Activated CD4-positive, alpha-beta T cell treated with anti-CD3 and anti-CD28 coated beads, Interleukin-2, amount 10 ng/mL, durations not matched to agents 7 days and 5 days (primary cell): Measurements from ENCODE around the gene AGAP3. TPM values are rescaled to one million over a fixed set of nuclear protein-coding genes. Genes with fewer than 3 reads are reported as not detected.
A peak's percentile ranks its signal among the peaks of the same experiment; 100 is the strongest.

Source experiments
- CTCF ChIA-PET: fragments of 350-600 bp; sonication (Branson Sonifier 250); formaldehyde crosslinking; loops from one replicate; lab custom pipeline; 2021; ENCODE audit warnings: antibody characterized with exemption; lab: Charles Lee
- POLR2A ChIA-PET: fragments of 350-600 bp; sonication (Branson Sonifier 250); formaldehyde crosslinking; loops from one replicate; lab custom pipeline; 2021; ENCODE audit warnings: antibody characterized with exemption; lab: Charles Lee
- DNase-seq: peaks from one replicate; pipeline ENCODE4 v3.0.0-alpha.2; 2020
- H3K27ac Mint-ChIP-seq: one replicate; pipeline ENCODE4 v1.8.0; 2021; ENCODE audit warnings: mild to moderate bottlenecking, moderate library complexity, mixed read lengths
- H3K27me3 Mint-ChIP-seq: one replicate; pipeline ENCODE4 v1.8.0; 2021; ENCODE audit warnings: mixed read lengths
- H3K36me3 Mint-ChIP-seq: one replicate; pipeline ENCODE4 v1.8.0; 2021; ENCODE audit warnings: low read depth, mixed read lengths
- H3K4me1 Mint-ChIP-seq: one replicate; pipeline ENCODE4 v1.8.0; 2021; ENCODE audit warnings: mixed read lengths
- H3K4me3 Mint-ChIP-seq: one replicate; pipeline ENCODE4 v1.8.0; 2021; ENCODE audit warnings: mild to moderate bottlenecking, moderate library complexity, mixed read lengths
- H3K9me3 Mint-ChIP-seq: one replicate; pipeline ENCODE4 v1.8.0; 2021; ENCODE audit warnings: mixed read lengths
- total RNA-seq, 2 experiments: library from RNA; stranded (reverse); gene quantifications; one replicate each; pipeline ENCODE4 v1.2.3, GENCODE V29; 2021

The AGAP3 gene
- total RNA-seq, 2 experiments from 2014 or later = 18.1 to 19.7 TPM

DNA sequence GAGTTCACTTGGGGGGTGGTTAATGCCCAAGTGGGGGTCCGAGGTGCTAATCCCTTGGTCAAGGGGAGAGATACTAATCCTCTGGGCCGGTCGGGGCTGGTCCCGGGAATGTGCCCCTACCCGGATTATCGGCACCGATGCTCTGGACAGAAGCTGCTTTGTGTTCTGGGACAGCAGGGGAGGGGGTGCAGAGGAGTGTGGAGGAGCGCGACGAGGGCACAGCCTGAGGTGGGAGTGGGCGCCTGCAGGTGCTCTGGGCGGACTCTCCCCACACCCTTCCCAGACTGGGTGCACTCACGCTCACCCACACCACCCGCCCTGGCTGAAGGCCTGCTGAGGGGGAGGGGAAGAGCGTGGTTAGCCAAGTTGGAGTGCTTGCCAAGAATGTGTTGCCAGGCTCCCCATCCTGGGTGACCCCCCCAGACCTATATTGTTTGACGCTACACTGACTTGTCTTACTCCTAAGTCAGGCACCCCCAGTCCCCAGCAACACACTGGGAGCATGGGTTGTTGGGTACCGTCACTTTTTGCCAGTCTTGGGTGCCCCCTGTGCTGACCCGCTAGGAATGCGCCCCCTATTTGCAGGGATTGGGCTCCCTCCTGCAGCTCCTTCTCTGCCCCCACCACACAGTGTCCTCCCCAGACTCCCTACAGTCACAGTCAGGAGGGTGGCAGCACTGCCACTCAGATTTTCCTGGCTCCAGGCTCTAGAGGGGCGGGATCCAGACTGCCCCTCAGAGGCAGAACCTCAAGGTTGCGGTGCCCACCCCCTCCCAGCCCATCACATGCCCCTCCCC lies 25.7 kb upstream of the AGAP3 start:
- CTCF ChIA-PET = interaction anchor here (0.7 to 2.0 kb wide), 6 partner anchors 13 to 42 kb away, joined by 3 to 9 read pairs (median 4); partner anchors contain the start of gene FASTK
- H3K9me3 Mint-ChIP-seq = no peaks in the 10 kb centered on the region
- peaks cover 11% of the 10 kb centered on the region for H3K36me3 Mint-ChIP-seq
- H3K27me3 Mint-ChIP-seq = no peaks in the 10 kb centered on the region
- H3K4me3 Mint-ChIP-seq = peak overlapping the region; percentile 91
- peaks cover 37% of the 10 kb centered on the region for H3K4me1 Mint-ChIP-seq
- peak overlapping the region; percentile 74 for H3K27ac Mint-ChIP-seq
- DNase-seq = no peak
- POLR2A ChIA-PET = no interaction called here

DNA sequence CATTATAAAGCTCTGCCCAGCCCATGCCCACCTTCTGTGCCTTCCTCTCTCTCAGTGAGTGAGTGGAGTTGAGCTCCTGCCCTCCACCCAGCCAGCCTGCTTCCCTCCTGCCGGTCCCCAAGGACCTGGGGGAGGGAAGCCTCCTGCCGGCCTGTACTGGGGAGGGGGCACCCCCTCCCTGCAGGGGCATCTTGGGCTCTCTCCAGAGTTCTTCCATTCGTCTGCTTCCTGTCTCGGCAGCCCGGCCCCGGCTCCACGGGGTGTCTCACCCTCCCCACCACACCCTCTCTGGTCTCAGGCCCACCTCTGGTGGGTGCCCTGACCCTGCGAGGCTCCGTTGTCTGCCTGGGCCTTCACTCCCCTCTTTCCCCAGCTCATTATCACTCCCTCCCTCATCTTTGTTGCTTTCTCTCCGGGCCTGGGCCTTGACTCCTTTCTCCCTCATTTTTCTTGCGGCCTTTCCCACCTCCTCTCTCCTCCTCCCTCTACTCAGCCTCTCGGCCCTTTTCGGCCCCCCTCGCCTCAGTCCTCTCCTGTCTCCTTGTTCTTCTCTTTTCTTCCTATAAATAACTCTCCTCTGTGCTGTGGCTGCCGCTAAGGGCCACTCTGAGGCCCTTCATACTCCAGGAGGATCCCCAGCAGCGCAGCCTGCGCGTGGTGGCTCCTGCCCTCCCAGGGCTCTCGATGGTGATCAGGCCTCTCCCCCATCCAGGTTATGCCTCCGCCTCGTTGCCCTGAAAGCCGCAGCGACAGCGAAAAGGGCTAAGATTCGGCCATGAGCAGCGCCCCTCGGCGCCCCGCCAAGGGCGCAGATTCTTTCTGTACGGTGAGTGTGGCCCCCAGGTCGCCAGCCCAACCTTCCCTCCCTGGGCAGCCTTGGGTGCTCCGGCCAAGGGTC lies 24.8 kb upstream of the AGAP3 start:
- peaks cover 11% of the 10 kb centered on the region for H3K36me3 Mint-ChIP-seq
- peak overlapping the region; percentile 91 for H3K4me3 Mint-ChIP-seq
- H3K27ac Mint-ChIP-seq = peak overlapping the region; percentile 55
- CTCF ChIA-PET = interaction anchor here (0.9 to 2.0 kb wide), 4 partner anchors 16 to 43 kb away, joined by 4 to 9 read pairs (median 5); partner anchors contain the start of gene FASTK
- peaks cover 37% of the 10 kb centered on the region for H3K4me1 Mint-ChIP-seq
- H3K27me3 Mint-ChIP-seq = no peaks in the 10 kb centered on the region
- POLR2A ChIA-PET = no interaction called here
- DNase-seq = no peak
- no peaks in the 10 kb centered on the region for H3K9me3 Mint-ChIP-seq

DNA sequence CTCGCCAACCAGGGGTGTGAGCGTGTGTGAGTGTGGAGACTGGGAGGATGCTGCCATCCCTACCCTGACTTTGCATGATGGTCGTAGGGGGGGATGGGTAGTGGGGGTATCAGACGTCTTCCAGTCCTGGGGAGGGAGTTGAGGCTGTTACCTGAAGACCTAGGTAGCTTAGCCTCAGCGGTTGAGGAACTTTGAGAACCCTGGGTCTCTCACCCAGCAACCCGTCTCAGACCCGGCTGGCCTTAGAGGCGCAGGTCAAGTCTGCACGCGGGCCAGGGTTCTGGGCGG lies 24.2 kb upstream of the AGAP3 start:
- Mint-ChIP-seq H3K4me1 (peaks cover 31% of the 10 kb centered on the region), H3K9me3 (no peaks in the 10 kb centered on the region), H3K4me3 (peak overlapping the region; percentile 91), H3K27me3 (no peaks in the 10 kb centered on the region), H3K27ac (no peak overlapping the region), H3K36me3 (peaks cover 11% of the 10 kb centered on the region)
- CTCF ChIA-PET = no interaction called here
- POLR2A ChIA-PET = no interaction called here
- no peak for DNase-seq

DNA sequence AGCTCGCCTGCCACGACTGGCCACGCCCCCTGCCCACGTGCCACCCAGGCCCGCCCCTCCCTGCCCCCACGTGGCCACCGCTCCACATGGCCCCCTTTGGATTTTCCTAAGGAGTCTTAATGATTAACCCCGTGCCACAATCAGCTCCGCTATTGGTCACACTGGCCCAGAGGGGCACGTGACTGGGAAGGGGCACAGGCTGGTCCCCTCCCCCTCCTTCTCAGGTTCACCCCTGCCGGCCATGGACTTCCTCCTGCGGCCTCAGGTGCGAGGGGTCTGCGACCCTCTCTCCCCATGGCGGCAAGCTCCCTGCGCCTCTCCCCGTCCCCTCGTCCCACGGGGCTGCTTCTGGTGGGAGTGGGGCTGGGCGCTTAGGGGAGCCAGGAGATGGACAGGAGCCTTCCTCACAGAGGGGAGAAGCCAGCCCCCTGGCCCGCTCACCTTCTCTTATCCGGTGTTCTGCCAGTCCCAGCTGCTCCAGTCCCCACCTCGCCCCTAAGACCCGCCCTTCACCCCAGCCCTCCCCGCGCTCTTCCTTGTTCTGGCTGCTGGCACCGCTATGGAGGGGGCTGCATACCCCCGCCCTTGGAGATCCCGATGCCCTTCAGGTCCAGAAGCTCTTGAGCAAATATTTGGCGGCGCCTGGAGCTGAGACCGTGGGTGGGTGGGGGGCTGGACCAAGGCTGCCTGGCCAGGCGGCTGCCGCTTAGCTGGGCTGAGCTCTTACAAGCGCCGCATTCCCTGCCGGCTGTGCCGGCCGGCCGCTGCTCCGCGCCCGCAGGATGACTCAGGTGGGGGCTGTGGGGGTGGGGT lies 23.7 kb upstream of the AGAP3 start:
- H3K27me3 Mint-ChIP-seq = no peaks in the 10 kb centered on the region
- no peak overlapping the region for H3K4me3 Mint-ChIP-seq
- ChIA-PET POLR2A (no interaction called here), CTCF (interaction anchor here (0.6 kb wide), 1 partner anchor 9 kb away, joined by 3 read pairs; no protein-coding TSS in a partner anchor)
- peaks cover 13% of the 10 kb centered on the region for H3K36me3 Mint-ChIP-seq
- peaks cover 26% of the 10 kb centered on the region for H3K4me1 Mint-ChIP-seq
- no peak overlapping the region for H3K27ac Mint-ChIP-seq
- no peak for DNase-seq
- no peaks in the 10 kb centered on the region for H3K9me3 Mint-ChIP-seq

DNA sequence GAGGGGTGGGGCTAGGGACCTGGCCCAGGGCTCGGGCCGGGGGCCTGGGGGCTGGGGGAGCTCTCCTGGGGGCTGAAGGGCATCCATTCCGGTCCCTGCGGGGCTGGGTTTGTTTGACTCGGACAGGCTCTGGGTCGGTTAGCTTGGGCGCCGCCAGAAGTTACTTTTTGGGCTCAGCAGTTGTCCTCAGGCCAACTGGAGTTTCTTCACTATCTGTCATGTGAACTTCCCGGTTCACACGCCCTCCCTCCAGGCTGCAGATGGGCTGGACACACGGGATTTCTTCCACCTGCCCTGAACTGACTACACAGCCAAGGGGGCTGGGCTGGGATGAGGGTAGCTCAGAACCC lies 23.1 kb upstream of the AGAP3 start:
- H3K27ac Mint-ChIP-seq = no peak overlapping the region
- DNase-seq = no peak
- no peaks in the 10 kb centered on the region for H3K27me3 Mint-ChIP-seq
- CTCF ChIA-PET = interaction anchor here (0.6 kb wide), 1 partner anchor 8 kb away, joined by 3 read pairs; no protein-coding TSS in a partner anchor
- peaks cover 15% of the 10 kb centered on the region for H3K36me3 Mint-ChIP-seq
- POLR2A ChIA-PET = no interaction called here
- no peaks in the 10 kb centered on the region for H3K9me3 Mint-ChIP-seq
- H3K4me3 Mint-ChIP-seq = no peak overlapping the region
- H3K4me1 Mint-ChIP-seq = peaks cover 26% of the 10 kb centered on the region

DNA sequence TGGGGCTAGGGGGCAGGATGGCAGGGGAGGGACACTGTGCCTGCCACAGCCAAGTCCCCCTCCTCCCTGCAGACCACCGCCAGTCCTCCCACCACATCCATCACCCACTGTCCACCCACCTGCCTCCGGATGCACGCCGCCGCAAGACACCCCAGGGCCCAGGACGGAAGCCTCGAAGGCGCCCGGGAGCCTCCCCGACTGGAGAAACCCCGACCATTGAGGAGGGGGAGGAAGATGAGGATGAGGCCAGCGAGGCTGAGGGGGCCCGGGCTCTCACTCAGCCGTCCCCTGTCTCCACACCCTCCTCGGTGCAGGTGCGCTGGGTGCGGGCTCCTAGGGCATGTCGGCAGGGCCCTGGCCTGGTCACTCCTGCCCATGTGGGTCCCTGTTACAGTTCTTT lies 21.8 kb upstream of the AGAP3 start:
- Mint-ChIP-seq H3K4me3 (no peak overlapping the region), H3K27ac (no peak overlapping the region), H3K27me3 (no peaks in the 10 kb centered on the region), H3K4me1 (peaks cover 16% of the 10 kb centered on the region), H3K9me3 (no peaks in the 10 kb centered on the region), H3K36me3 (peaks cover 18% of the 10 kb centered on the region)
- ChIA-PET CTCF (no interaction called here), POLR2A (no interaction called here)
- no peak for DNase-seq

DNA sequence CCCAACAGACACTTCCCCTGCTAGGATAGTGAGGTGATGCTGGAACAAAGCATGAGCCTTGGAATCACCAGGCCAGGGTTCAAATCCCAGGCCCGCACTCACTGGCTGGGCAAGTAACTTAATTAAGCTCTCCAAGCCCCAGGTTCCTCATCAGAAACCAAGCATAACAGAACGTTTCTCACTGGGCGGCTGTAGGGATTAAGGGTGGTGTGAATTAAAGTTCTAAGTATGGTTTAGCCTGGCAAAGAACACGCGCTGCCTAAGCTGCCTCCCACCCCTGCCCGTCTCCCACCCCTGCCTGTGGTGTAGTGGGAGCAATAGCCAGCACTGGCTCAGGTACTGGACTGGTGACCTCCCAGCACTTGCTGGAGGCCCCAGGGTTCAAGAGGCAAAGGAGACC lies 21.3 kb upstream of the AGAP3 start:
- no peak overlapping the region for H3K27ac Mint-ChIP-seq
- H3K4me3 Mint-ChIP-seq = no peak overlapping the region
- no peaks in the 10 kb centered on the region for H3K9me3 Mint-ChIP-seq
- ChIA-PET POLR2A (no interaction called here), CTCF (no interaction called here)
- peaks cover 22% of the 10 kb centered on the region for H3K36me3 Mint-ChIP-seq
- no peak for DNase-seq
- H3K4me1 Mint-ChIP-seq = peaks cover 16% of the 10 kb centered on the region
- no peaks in the 10 kb centered on the region for H3K27me3 Mint-ChIP-seq

DNA sequence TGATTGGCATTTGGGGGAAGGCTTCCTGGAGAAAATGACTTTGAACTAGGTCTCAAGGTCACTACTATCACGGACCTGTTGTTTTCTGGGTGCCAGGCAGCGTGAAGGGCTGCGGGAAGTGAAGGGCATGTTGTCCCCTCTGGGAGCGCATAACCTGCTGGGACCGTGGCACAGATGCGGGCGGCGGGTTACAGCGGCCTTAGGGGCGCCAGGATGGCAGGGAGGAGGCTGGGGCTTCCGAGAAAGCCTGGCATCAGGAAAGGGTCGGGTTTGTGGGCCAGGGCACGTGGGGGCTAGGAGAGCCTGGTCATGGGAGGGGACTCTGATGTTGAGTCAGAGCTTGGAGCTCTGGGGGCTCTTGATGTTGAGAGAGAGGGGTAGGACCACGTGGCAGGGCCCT lies 20.8 kb upstream of the AGAP3 start:
- Mint-ChIP-seq H3K27me3 (no peaks in the 10 kb centered on the region), H3K4me3 (no peak overlapping the region), H3K4me1 (peaks cover 14% of the 10 kb centered on the region), H3K27ac (no peak overlapping the region), H3K9me3 (no peaks in the 10 kb centered on the region), H3K36me3 (peaks cover 24% of the 10 kb centered on the region)
- no peak for DNase-seq
- ChIA-PET CTCF (interaction anchor here (1.0 kb wide), 1 partner anchor 9 kb away, joined by 3 read pairs; no protein-coding TSS in a partner anchor), POLR2A (no interaction called here)

DNA sequence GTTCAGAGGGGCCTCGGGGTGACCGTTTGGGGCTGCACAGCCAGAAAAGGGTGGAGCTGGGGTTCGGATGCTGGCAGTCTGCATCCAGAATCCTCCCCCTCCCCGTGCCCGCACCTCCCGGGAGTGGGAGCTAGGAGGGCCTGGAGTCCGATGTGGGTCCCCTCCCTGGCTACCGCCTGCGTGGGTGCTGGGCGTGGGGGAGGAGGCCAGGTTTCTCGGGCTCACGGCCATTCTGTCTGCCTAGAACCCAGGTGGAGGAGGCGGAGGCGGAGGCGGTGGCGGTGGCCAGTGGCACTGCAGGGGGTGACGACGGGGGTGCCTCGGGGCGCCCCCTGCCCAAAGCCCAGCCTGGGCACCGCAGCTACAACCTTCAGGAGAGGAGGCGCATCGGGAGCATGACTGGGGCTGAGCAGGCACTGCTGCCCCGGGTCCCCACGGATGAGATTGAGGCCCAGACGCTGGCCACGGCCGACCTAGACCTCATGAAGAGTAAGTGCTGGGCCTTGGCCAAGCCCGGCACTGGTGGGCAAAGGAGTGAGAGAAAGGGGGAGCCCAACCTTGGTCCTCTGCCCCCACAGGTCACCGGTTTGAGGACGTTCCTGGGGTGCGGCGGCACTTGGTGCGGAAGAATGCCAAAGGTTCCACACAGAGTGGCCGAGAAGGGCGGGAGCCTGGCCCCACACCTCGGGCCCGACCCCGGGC lies 19.9 kb upstream of the AGAP3 start:
- no peak overlapping the region for H3K27ac Mint-ChIP-seq
- H3K27me3 Mint-ChIP-seq = no peaks in the 10 kb centered on the region
- H3K4me3 Mint-ChIP-seq = no peak overlapping the region
- no peaks in the 10 kb centered on the region for H3K9me3 Mint-ChIP-seq
- peaks cover 26% of the 10 kb centered on the region for H3K36me3 Mint-ChIP-seq
- ChIA-PET CTCF (interaction anchor here (1.0 to 1.4 kb wide), 2 partner anchors 8 kb away, joined by 3 to 4 read pairs; no protein-coding TSS in a partner anchor), POLR2A (no interaction called here)
- no peak for DNase-seq
- H3K4me1 Mint-ChIP-seq = peaks cover 6% of the 10 kb centered on the region

DNA sequence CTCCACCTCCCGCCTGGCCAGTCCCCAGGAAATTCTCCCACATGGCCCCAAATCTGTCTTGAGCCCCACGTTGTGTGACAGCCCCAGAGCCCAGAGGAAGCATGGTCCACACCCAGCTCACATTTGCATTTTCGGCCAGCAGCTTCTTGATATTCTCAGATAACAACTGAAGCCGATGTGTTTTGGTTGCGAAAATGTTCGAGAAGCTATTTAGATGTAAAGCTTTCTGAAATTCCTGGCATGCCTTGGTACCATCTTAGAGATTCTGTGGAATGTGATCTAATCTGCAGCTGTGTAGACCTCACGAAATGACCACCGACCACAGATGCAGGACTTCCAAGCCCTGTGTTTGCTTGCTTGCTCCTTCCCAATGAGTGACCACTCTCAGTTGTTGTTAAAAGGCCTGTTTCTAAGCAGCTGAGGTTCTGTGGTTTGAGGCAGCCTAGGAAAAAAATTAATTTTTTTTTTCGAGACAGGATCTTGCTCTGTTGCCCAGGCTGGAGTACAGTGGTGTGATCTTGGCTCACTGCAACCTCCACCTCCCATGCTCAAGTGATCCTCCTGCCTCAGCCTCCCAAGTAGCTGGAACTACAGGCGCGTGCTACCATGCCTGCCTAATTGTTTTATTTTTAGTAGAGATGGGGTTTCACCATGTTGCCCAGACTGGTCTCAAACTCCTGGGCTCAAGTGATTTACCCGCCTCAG lies 18.1 kb upstream of the AGAP3 start:
- DNase-seq = no peak
- no peaks in the 10 kb centered on the region for H3K9me3 Mint-ChIP-seq
- ChIA-PET CTCF (interaction anchor here (0.8 to 1.2 kb wide), 5 partner anchors 13 to 55 kb away, joined by 3 to 4 read pairs (median 3); partner anchors contain the start of genes AGAP3, FASTK and TMUB1), POLR2A (no interaction called here)
- no peak overlapping the region for H3K4me3 Mint-ChIP-seq
- H3K27ac Mint-ChIP-seq = no peak overlapping the region
- H3K4me1 Mint-ChIP-seq = no peaks in the 10 kb centered on the region
- peaks cover 26% of the 10 kb centered on the region for H3K36me3 Mint-ChIP-seq
- no peaks in the 10 kb centered on the region for H3K27me3 Mint-ChIP-seq

DNA sequence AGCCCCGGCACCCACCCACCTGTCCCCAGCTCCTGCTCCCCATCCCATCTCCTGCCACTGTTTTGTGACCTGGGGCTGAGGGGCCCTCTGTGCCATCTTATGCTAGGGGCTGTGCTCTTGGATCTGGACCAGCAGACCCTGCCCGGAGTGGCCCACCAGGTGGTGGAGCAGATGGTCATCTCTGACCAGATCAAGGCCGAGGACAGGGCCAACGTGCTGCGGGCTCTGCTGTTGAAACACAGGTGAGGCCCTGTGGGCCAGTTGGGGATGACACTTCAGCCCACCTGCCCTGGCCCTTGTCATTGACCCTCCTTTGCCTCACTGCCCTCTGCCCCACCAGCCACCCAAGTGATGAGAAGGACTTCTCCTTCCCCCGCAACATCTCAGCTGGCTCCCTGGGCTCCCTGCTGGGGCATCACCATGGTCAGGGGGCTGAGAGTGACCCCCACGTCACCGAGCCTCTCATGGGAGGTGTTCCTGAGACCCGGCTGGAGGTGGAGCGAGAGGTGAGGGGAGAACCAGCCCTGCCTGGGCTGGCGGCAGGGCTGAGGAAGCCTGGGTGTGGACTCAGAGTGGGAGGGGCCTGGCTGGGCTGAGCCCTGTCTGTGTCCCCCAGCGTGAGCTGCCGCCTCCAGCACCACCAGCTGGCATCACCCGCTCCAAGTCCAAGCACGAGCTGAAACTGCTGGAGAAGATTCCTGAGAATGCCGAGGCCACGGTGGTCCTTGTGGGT lies 16.3 kb upstream of the AGAP3 start:
- Mint-ChIP-seq H3K27ac (no peak overlapping the region), H3K4me1 (no peaks in the 10 kb centered on the region), H3K9me3 (no peaks in the 10 kb centered on the region), H3K36me3 (peaks cover 22% of the 10 kb centered on the region), H3K27me3 (no peaks in the 10 kb centered on the region), H3K4me3 (no peak overlapping the region)
- CTCF ChIA-PET = interaction anchor here (0.7 kb wide), 1 partner anchor 17 kb away, joined by 3 read pairs; no protein-coding TSS in a partner anchor
- POLR2A ChIA-PET = no interaction called here
- DNase-seq = no peak
